Psoas muscle (tissue), 8 donors: Measurements from ENCODE around the gene TTLL9. TPM values are rescaled to one million over a fixed set of nuclear protein-coding genes. Genes with fewer than 3 reads are reported as not detected.
A peak's percentile ranks its signal among the peaks of the same experiment; 100 is the strongest.

Experiments used
- ATAC-seq, 4 donors: fragments of 200-7000 bp; cut with Tn5 transposase; one replicate each; pipeline ENCODE4 v1.9.1; 2020; ENCODE audit warnings: moderate library complexity in 3 of 4, mild to moderate bottlenecking in 2 of 4
- DNase-seq, 2 donors: peaks; one replicate each; pipeline ENCODE4 v3.0.0-alpha.2; 2020
- H3K27ac ChIP-seq: fragments of 200-600 bp; one replicate; pipeline ENCODE4 v1.8.0; 2022
- H3K27me3 ChIP-seq, 3 donors: fragments of 200-600 bp in 1 of 3; one replicate each; pipeline versions ENCODE4 v1.6.1 to v1.8.0; 2013 to 2022; ENCODE audit warnings: low read length in 2 of 3, mild to moderate bottlenecking in 2 of 3, moderate library complexity in 1 of 3; ENCODE audit not compliant: insufficient read depth in 3 of 3
- H3K36me3 ChIP-seq, 2 donors: fragments of 200-600 bp in 1 of 2; one replicate each; pipeline versions ENCODE4 v1.6.1 to v1.8.0; 2013 to 2022; ENCODE audit warnings: low read depth in 1 of 2, mild to moderate bottlenecking in 1 of 2, moderate library complexity in 1 of 2; ENCODE audit not compliant: insufficient read depth in 1 of 2
- H3K4me1 ChIP-seq: fragments of 200-600 bp; one replicate; pipeline ENCODE4 v1.8.0; 2022
- H3K4me3 ChIP-seq: fragments of 200-600 bp; one replicate; pipeline ENCODE4 v1.8.0; 2022; ENCODE audit warnings: mild to moderate bottlenecking
- H3K9me3 ChIP-seq: fragments of 200-600 bp; one replicate; pipeline ENCODE4 v1.8.0; 2022
- WGBS, 3 donors: extraction: QIAGEN DNeasy Blood & Tissue Kit; methylation state at CpG; one replicate each; pipeline versions ENCODE4 v1.1.6 to v1.1.7; 2013; 5-methylcytosine and 5-hydroxymethylcytosine counted together
- intact Hi-C, 2 donors: fragments of 100-400 bp; cut with DNase I; formaldehyde crosslinking; loops; one replicate each; pipeline versions ENCODE4 v1.11.0 to v1.14.2; 2022
- polyA plus RNA-seq, 3 donors: library from polyadenylated mRNA; stranded (reverse); fragments of 200-250 nt; gene quantifications; one replicate each; pipeline ENCODE4 v1.2.3, GENCODE V29; 2013
- total RNA-seq, 4 donors: library from RNA; stranded (reverse); fragmentation: NEBNext Ultra II Directional in 2 of 4; extraction: Animal tissue kit (Norgen Biotek cat#: 25700) in 2 of 4; gene quantifications; one replicate each; pipeline versions ENCODE4 v1.2.1 to v1.2.4, GENCODE V29; 2021 to 2023
- TF ChIP-seq, protein P1 (sequence below): fragments of 200-600 bp; IDR thresholded peaks from one replicate; pipeline ENCODE4 v1.8.0; 2022; ENCODE audit warnings: antibody characterized with exemption
- donor health status: healthy with polysubstance abuse.
- donor health status: DM: no; HTN: no; CAD: no; lungs with moderate emphysema.
- donor health status: Bipolar disorder and iron deficiency.
- donor health status: healthy.
- donor health status: DM: yes; HTN: yes; CAD: no.
- donor health status: DM: no; HTN: no; CAD: no.
- donor health status: DM: no; HTN: no; CAD: no.
- donor health status: DM: yes; HTN: yes; CAD: no.

Gene TTLL9
- total and polyA plus RNA-seq, 7 donors: 0.01 TPM; not detected in 6

DNA sequence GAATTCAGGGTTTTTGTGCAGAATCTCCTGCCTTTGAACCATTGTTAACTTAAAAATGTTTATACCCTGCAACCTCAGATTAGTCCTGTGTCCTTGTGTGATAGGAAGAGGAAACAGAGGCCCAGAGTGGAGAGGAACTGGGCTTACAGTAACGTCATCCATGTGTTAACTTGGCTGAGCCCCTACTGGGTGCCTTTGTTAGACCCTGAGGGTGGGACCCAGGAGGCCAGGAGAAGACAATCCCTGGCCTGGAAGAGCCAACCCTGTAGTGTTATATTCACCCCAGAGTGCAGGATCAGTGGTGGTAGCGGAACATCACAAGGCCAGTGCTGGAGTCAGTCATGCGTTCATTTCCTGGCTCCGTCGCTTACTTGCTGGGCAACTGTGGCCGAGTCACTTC lies 40.7 kb upstream of the TTLL9 start:
- Histone ChIP-seq H3K27me3 (no peaks in the 10 kb centered on the region), H3K9me3 (no peaks in the 10 kb centered on the region), H3K36me3 (peaks cover 0 to 99% of the 10 kb centered on the region in 2 donors), H3K4me1 (peaks cover 27% of the 10 kb centered on the region), H3K27ac (no peak overlapping the region), H3K4me3 (no peak overlapping the region)
- ATAC-seq (no peak), DNase-seq (peak in 1 of 2 donors; percentile 19)
- intact Hi-C loops: loop anchor here (10.0 kb wide), 2 partner anchors 165 to 205 kb away; no protein-coding TSS in a partner anchor
- WGBS, 3 donors: 50 to 77% (median 54%) methylated on average over 6 of the region's 6 CpGs
- TF ChIP-seq, protein P1, sequence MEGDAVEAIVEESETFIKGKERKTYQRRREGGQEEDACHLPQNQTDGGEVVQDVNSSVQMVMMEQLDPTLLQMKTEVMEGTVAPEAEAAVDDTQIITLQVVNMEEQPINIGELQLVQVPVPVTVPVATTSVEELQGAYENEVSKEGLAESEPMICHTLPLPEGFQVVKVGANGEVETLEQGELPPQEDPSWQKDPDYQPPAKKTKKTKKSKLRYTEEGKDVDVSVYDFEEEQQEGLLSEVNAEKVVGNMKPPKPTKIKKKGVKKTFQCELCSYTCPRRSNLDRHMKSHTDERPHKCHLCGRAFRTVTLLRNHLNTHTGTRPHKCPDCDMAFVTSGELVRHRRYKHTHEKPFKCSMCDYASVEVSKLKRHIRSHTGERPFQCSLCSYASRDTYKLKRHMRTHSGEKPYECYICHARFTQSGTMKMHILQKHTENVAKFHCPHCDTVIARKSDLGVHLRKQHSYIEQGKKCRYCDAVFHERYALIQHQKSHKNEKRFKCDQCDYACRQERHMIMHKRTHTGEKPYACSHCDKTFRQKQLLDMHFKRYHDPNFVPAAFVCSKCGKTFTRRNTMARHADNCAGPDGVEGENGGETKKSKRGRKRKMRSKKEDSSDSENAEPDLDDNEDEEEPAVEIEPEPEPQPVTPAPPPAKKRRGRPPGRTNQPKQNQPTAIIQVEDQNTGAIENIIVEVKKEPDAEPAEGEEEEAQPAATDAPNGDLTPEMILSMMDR: no peak

DNA sequence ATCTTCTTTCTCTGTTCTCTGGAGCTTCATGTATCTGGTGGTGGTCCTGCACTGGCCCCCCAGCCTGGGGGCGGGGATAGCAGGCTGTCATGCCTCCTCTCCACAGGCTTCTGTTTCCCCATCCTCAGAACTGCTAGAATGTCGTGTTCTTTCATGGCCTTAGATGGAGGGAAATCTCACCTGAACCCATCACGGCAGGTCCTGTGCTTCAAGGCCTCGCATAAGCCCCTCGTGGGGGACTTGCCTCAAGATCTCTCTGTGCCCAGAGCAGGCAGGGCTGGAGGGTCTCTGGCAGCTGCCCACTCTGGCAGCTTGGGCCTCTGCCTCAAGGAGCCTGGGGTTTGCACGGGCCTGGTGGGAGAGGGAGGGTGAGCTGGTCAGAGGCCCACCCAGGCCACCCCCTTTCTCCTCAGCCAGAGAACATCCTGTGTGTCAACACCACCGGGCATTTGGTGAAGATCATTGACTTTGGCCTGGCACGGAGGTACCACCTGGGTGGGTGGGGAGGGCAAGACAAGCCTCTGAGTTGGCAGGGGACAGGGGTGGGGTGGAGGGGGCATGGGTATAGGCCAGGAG lies 39.9 kb upstream of the TTLL9 start:
- no peaks in the 10 kb centered on the region for H3K9me3 ChIP-seq
- DNase-seq (peak in 1 of 2 donors; percentile 39), ATAC-seq (no peak)
- no peaks in the 10 kb centered on the region for H3K27me3 ChIP-seq
- intact Hi-C loops: no loop called here
- no peak overlapping the region for H3K27ac ChIP-seq
- H3K4me1 ChIP-seq: peaks cover 28% of the 10 kb centered on the region
- 69 to 81% (median 69%) methylated on average over 8 of the region's 8 CpGs for WGBS, 3 donors
- H3K4me3 ChIP-seq: no peak overlapping the region
- H3K36me3 ChIP-seq: peaks cover 0 to 99% of the 10 kb centered on the region in 2 donors
- TF ChIP-seq, protein P1: no peak

DNA sequence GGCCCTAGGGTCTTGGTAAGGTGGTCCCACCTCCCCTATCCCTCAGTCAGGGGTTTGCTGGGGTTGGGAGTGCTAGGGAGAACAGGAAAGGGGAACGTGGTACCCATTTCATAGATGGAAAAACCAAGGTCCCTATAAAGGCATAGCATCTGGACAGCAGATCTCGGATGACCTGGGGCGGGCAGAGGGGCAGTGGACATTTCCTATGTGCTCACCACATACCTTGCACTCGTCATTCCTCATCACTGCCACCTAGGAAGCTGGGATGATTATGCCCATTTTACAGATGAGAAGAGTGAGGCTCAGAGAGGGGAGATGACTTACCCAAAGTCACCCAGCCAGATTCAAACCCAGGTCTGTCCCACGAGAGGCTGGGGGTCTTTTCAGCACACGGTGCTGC lies 39.2 kb upstream of the TTLL9 start:
- ATAC-seq (no peak), DNase-seq (no peak)
- Histone ChIP-seq H3K4me3 (no peak overlapping the region), H3K27ac (peak overlapping the region; percentile 23), H3K36me3 (peaks cover 0 to 92% of the 10 kb centered on the region in 2 donors), H3K9me3 (no peaks in the 10 kb centered on the region), H3K27me3 (no peaks in the 10 kb centered on the region), H3K4me1 (peaks cover 30% of the 10 kb centered on the region)
- TF ChIP-seq, protein P1: no peak
- intact Hi-C loops: no loop called here
- 71 to 86% (median 80%) methylated on average over 6 of the region's 6 CpGs for WGBS, 3 donors

DNA sequence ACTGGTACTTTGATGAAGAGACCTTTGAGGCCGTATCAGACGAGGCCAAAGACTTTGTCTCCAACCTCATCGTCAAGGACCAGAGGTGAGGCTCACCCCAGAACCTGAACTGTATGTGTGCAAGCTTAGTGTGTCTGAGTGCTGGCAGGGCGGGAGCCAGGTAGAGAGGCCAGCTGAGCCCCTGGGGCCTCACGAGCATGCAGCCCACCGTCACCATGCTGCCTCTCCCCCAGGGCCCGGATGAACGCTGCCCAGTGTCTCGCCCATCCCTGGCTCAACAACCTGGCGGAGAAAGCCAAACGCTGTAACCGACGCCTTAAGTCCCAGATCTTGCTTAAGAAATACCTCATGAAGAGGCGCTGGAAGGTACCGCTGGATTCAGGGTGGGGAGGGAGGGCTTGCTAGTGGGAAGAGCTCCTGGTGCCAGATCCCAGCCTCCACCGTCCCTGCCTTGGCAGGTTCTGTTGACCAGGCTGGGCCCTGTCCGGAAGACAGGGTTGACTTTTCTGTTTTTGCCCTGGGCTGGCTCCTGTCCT lies 38.6 kb upstream of the TTLL9 start:
- Histone ChIP-seq H3K9me3 (no peaks in the 10 kb centered on the region), H3K4me1 (peaks cover 32% of the 10 kb centered on the region), H3K4me3 (no peak overlapping the region), H3K27ac (peak overlapping the region; percentile 23), H3K27me3 (no peaks in the 10 kb centered on the region), H3K36me3 (peaks cover 0 to 86% of the 10 kb centered on the region in 2 donors)
- intact Hi-C loops: no loop called here
- 44 to 71% (median 46%) methylated on average over 16 to 17 of the region's 17 CpGs for WGBS, 3 donors
- ATAC-seq: no peak
- TF ChIP-seq, protein P1: no peak
- peak in 1 of 2 donors; percentile 50 for DNase-seq
